Coronary artery (tissue), 2 donors: ENCODE measurements around the gene PLEK.
"Not testable (repeated sequence)": the region's sequence is repeated elsewhere in the genome, so short reads cannot be mapped to it uniquely, and the experiment has no call there.

Source experiments
- DNase-seq: peaks from one replicate; pipeline ENCODE4 v3.0.0-alpha.2; 2017; ENCODE audit warnings: low spot score
- H3K27ac ChIP-seq, 2 donors: fragments of 200-600 bp; sonication (generic); one replicate each; pipeline ENCODE4 v1.5.1; 2016 to 2019
- H3K4me3 ChIP-seq: fragments of 200-600 bp; sonication (generic); 2 replicates; pipeline ENCODE4 v1.5.1; 2016; ENCODE audit warnings: mild to moderate bottlenecking, moderate library complexity
- TF ChIP-seq, protein P1 (sequence below): fragments of 200-600 bp; sonication (generic); IDR thresholded peaks from one replicate; pipeline ENCODE4 v1.5.1; 2019; ENCODE audit warnings: antibody characterized with exemption

PLEK gene

DNA sequence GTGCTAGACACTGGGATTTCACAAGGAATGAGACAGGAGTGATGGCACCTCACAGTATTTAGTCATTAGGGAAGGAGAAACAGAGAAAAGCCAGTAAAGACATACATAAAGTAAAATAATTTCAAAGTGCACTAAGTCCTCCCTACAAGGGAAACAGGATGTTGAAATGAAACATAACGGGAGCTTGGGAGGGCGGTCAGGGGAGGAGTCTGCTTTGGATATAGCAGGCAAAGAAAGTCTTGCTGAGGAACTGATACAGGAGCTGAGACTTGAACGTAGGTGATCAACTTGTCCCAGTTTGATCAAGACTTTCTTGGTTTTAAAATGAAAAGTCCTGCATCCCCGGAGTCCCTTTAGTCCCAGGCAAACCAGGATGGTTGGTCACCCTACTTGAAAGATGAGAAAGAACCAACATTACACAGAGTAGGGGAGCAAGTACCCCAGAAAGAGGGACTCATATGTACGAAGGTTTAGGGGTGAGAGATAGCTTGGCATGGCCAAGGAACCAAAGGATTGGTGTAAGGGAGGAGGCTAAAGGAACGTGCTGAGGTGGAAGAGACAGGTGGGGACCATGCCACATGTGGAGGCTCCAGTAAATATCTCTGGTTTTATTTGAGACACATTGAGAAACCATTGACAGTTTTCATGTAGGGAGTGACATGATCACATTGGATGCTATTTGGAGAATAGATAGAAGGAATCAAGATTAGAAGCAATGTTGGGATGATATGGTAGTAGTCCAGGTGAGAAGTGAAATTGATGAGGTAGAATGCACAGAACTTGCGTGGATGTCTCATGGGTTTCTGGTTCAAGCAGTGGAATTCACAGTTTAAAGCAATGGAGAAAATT lies 73.6 kb downstream of the PLEK start:
- peak overlapping the region; percentile 28 to 60 for H3K27ac ChIP-seq
- no peak for DNase-seq

GRCh38 chr2:68441179-68441993 lies 76.3 kb downstream of the PLEK start:
- Histone ChIP-seq H3K4me3 (no peak overlapping the region), H3K27ac (peak overlapping the region; percentile 69 to 74)
- peak; percentile 88 for DNase-seq
- TF ChIP-seq, protein P1, sequence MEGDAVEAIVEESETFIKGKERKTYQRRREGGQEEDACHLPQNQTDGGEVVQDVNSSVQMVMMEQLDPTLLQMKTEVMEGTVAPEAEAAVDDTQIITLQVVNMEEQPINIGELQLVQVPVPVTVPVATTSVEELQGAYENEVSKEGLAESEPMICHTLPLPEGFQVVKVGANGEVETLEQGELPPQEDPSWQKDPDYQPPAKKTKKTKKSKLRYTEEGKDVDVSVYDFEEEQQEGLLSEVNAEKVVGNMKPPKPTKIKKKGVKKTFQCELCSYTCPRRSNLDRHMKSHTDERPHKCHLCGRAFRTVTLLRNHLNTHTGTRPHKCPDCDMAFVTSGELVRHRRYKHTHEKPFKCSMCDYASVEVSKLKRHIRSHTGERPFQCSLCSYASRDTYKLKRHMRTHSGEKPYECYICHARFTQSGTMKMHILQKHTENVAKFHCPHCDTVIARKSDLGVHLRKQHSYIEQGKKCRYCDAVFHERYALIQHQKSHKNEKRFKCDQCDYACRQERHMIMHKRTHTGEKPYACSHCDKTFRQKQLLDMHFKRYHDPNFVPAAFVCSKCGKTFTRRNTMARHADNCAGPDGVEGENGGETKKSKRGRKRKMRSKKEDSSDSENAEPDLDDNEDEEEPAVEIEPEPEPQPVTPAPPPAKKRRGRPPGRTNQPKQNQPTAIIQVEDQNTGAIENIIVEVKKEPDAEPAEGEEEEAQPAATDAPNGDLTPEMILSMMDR = peak; percentile 49

More for the DNA sequence above, 73.6 kb downstream of the PLEK start:
- TF ChIP-seq, protein P1 = no peak
- H3K4me3 ChIP-seq = no peak overlapping the region

GRCh38 chr2:68441994-68442322 lies 76.9 kb downstream of the PLEK start:
- H3K27ac ChIP-seq = no peak overlapping the region
- H3K4me3 ChIP-seq = no peak overlapping the region
- TF ChIP-seq, protein P1 = no peak
- DNase-seq = no peak

- H3K4me3 ChIP-seq, DNase-seq, H3K27ac ChIP-seq: not testable (repeated sequence)
These were observed 81.3 kb downstream of the PLEK start for GRCh38 chr2:68446425-68446824.
